Epidermal melanocyte (primary cell): ENCODE measurements around the gene ACTL7B.
"Not testable (repeated sequence)": the region's sequence is repeated elsewhere in the genome, so short reads cannot be mapped to it uniquely, and the experiment has no call there.

Source experiments
- DNase-seq: peaks from one replicate; pipeline ENCODE4 v3.0.0; 2011; ENCODE audit warnings: low spot score; ENCODE audit not compliant: insufficient read length

The ACTL7B gene, protein sequence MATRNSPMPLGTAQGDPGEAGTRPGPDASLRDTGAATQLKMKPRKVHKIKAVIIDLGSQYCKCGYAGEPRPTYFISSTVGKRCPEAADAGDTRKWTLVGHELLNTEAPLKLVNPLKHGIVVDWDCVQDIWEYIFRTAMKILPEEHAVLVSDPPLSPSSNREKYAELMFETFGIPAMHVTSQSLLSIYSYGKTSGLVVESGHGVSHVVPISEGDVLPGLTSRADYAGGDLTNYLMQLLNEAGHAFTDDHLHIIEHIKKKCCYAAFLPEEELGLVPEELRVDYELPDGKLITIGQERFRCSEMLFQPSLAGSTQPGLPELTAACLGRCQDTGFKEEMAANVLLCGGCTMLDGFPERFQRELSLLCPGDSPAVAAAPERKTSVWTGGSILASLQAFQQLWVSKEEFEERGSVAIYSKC

DNA sequence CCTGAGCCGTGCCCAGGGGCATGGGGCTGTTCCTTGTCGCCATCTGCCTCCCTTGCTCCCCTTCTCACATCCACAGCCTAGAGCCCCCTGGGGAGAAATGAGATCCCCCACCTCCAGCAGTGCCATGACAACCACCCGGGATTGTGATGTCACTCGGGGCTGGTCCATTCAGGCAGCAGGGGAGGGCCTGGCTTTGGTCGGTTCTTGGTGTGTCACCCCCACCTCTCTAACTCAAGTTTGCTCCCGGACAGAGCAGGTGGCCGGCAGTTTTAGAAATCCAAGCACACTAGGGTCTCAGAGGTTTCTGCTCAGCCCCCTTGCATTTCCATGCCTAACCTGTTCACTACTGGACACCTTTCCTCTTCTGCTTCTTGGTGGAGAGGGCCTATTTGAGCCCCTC lies at the start of gene ACTL7B:
Gene ACTL7B, minus strand, starts transcription at position 99 of the 400 bp plus-strand sequence. Its CDS starts 56 bp downstream, at position 43.
- DNase-seq = no peak

DNA sequence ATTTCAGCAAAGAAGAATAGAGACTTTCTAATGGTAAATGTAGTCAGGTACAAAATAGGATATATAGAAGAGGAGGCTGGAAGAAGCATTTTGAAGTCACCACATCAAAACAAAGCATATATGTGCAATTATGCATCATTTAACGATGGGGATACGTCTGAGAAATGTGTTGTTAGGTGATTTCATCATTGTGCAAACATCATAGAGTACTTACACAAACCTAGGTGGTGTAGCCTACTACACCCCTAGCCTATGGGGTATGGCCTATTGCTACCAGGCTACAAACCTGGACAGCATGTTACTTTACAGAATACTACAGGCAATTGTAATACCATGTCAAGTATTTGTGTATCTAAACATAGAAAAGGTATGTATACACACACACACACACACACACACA lies 49.7 kb upstream of the ACTL7B start:
- DNase-seq = no peak

DNA sequence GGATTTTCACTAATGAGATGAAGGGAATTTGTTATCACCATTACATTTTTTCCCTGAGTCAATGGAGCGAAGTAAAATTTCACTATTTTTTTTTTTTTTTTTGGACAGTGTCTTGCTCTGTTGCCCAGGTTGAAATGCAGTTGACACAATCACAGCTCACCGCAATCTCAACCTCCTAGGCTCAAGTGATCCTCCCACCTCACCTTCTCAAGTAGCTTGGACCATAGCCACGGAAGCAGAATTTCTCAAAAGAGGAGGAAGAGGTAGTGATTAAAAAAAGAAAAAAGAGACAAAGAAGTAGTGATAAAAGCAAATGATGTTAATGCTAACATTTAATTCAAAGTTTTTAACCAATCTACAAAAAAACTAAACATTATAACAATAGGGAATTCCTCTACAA lies 48.4 kb upstream of the ACTL7B start:
- no peak for DNase-seq

DNA sequence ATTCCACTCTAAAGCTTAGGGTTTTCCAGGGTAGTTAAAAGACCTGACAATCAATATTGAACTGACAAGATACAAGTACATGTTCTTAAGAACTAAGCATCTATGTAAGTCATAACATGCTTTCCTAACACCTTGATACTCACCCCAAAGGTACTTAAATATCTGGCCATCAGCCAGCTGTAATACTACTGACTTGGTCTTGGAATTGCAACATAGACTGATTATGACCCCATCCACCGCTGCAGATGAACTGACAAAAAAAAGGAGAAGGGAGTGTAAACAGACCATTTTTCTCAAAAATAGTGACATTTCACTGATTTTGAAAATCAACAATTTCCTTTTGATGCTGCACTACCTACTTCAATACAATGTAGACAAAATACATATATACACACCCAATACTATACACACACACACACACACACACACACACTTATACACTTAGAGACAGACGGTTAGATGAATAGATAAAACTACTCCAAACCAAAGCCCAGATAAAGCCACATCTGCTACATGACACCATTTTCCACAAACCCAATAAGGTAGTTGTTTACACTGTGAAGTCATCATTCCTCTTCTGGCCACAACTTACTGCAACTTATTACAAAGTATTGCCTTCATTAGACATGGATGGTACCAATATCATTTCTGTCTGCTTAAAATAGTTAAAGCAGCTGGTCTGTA lies 47.8 kb upstream of the ACTL7B start:
- DNase-seq = no peak

DNA sequence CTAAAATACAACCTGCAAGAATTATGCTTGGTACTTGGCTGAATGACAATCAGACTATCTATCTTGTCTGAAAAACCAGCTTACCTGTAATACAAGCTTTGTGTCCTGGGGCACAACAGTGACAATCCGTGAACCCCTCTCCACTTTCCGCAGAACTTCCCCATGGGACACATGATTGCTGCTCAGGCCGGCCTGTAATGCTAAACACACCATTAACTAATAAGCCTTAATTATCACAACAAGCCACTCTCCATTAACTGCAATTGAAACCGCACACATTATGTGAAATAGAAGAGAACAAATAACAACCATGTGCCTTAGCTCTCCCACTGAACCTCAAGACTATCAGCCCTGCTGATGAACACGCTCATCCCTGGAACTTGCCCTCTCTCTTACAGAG lies 44.4 kb upstream of the ACTL7B start:
- DNase-seq = no peak

DNA sequence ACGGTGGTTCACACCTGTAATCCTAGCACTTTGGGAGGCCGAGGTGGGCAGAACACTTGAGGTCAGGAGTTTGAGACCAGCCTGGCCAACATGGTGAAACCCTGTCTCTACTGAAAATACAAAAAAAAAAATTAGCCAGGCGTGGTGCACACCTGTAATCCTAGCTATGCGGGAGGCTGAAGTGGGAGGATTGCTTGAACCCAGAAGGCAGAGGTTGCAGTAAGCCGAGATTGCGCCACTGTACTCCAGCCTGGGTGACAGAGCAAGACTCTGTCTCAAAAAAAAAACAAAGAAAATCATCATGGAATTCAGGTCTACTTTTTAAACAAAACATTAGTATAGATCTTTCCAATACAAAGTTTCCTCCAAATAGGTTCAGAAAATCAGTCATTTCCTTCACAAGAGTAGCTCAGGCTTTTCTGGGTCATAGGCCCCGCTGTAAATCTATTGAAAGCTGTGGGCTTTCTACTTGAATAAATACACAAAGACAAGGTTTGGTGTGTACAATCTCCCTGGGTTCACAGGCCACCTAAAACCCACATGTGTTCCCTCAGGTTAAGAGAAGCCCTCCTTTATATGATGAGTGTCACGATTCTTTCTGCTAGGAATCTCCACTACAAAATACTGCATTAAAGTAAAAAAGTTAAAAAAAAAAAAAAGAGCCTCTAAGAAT lies 43.4 kb upstream of the ACTL7B start:
- not testable (repeated sequence) for DNase-seq

DNA sequence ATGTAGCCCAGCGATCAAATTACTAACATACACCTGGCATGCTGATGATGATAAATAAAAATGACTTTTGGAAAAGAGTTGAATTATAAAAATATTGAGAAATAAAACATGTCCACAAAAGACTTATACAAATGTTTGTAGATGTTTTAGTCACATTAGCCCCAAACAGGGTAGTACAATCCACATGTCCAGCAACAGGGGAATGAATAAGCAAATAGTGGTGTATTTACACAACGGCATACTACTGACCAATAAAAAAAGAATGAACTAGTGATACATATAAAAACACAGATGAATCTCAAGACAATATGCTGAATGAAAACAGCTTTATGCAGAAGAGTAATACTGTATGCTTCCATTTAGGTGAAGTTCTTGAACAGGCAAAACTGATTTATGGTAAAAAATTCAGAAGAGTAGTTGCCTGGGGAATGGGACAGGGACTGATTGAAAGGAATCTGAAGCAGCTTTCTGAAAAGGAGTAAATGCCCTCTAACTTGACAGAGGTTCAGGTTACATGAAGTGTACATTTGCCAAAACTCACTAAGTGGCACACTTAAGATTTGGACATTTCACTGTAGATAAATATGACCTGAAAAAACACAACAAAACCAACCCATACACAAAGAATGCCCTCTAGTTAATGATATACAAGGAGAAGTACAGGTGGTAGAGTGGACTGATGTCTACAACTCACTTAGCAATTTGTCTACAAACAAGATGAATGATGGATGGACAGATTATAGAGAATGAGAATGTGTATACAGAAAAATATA lies 41.7 kb upstream of the ACTL7B start:
- no peak for DNase-seq

DNA sequence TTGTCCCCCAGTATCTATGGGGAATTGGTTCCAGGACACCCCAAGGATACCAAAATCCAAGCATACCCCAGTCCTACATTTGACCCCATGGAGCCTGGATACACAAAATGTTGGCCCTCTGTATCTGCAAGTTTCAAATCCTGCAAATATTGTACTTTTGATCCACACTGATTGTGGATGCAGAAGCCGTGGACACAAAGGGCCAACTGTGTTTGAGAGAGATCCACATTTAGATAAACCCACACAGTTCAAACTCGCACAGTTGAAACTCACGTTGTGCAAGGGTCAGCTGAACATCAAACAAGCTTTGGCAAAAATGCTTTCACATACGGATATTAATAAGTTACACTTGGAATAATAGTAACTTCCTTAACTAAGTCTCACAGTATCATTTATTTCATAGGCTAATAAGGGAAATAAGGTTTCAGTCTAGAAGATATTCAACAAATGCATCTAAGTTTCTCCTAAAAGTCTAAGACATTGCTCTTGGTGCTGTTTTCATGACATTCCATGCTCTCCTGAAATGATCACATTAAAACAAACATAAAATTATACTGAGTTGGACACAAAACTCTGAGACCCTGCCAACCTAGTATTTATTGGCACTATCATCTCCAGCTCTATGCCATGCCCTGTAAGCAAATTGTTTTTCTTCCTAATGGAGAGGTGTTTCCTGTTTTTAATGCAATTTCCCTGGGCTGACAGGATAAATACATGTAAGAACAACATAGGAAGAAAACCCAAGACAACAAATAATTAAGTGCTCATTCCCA lies 38.6 kb upstream of the ACTL7B start:
- DNase-seq = no peak

DNA sequence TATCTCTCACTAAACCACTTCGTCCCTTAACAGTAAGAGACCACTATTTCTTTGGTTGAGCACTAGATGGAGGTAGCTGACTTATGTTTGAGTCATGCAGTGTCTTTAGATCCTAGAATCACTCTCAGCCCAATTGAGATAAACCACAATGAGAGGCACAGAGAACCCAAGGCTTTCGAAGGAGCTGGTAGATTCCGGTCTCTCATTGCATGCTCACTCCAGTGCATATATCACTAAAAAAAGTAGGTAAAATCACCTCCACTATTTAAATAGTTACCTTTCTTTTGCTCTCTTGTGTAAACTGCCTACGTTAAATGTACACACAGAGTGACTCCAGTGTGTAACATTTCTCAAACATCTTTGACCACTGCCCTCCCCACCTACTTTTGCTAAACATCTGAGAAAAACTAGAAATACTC lies 33.9 kb upstream of the ACTL7B start:
- DNase-seq = no peak

DNA sequence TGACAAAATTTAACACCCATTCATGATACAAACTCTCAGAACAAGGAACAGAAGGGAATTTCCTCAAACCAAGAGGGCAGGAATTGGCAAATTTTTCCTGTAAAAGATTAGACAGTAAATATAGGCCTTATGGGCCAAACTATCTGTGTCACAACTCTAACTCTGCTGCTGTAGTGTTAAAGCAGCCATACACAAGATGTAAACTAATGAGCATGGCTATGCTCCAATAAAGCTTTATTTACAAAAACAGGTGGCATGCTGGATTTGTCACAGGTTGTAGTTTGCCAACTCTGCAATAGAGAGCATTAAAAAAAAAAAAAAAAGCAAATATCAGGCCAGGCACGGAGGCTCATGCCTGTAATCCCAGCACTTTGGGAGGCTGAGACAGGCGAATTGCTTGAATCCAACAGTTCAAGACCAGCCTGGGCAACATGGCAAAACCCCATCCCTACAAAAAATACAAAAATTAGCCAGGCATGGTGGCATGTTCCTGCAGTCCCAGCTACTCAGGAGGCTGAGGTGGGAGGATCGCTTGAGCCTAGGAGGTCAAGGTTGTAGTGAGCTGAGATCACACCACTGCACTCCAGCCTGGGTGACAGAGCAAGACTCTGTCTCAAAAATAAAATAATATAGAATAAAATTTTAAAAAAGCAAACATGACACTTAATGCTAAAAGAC lies 30.9 kb upstream of the ACTL7B start:
- DNase-seq = not testable (repeated sequence)

DNA sequence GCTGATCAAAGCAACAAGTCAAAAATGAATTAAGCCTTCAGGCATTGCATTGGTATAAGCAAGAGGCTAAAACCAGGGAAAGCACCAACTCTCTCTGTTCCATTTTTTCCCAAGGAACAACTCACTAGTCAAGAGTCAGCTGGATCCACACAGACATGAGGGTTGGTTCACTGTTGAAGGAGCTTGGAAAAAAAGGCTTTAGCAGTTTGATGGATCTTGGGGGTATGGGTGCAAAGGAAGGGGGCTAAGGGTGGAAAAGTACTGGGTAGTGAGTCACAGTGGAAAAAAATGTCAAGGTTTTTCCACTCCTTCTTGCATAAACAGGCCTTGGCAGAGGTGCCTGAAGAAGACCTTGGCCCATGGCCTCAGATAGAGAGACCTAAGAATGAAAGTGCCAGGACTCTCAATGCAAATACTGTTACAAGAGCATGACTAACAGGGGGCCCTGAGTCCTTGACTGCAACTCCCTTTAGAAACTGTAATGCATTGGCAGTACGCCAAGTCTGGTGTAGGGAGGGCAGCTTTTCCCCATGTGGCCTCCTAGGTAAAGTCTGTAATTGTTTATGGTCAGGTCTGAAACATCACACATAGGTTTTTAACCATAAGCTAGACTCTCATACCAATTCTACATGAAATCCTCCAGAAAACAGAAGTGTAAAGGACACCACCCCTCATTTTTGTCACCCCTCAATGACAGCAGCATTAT lies 30.0 kb upstream of the ACTL7B start:
- DNase-seq = no peak

DNA sequence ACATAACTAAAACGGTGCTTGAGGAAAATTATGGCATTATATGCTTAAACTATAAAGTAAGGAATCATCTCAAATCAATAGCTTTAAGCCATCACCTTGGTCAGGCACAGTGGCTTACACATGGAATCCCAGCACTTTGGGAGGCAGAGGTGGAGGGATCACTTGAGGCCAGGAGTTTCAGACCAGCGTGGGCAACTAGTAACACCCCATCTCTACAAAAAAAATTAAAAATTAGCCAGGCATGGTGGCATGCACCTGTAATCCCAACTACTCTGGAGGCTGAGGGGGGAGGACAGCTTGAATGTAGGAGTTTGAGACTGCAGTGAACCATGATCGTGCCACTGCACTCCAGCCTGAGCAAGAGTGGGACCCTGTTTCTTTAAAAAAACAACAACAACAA lies 28.9 kb upstream of the ACTL7B start:
- no peak for DNase-seq

DNA sequence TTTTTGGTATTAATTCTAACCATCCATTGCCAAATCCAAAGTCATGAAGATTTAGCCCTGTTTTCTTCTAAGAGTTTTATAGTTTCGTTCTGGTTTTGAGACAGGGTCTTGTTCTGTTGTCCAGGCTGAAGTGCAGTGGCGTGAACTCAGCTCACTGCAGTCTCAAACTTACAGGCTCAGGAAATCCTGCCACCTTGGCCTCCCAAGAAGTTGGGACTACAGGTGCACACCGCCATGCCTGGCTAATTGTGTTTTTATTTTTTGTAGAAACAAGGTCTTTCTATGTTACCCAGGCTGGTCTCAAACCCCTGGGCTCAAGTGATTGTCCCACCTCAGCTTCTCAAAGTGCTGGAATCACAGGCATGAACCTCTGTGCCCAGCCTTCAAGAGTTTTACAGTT lies 27.3 kb upstream of the ACTL7B start:
- DNase-seq = no peak

DNA sequence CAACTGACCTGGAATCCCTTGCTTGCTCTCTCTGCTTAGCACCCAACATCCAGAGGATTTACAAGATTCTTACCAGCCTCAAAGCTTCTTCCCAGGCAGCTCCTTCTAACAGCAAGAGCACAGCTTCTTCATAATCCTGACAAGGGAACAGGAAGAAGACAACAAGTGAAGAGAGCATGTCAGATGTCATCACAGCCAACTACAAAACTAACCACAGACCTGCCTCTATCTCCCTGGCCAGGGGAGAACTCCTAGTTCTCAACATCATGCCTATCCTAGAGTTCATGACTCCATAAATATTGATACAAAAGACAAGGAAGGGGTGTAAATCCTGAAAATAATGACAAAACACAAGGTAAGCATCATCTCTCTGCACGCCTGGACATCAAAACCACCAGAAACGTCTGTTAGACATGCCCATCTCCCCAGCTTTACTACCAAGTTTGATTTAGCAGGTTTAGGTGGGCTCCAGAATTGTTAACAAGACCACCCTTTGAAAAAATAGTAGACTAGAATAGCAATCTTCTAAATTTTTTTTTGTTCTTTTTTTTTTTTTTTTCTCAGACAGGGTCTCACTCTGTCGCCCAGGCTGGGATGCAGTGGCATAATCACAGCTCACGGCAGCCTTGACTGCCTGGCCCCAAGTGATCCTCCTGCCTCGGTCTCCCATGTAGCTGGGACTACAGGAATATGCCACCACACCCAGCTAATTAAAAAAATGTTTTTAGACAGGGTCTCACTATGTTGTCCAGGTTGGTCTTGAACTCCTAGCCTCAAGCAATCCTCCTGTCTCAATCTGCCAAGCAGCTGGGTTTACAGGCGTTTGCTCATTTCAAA lies 26.5 kb upstream of the ACTL7B start:
- DNase-seq = no peak

DNA sequence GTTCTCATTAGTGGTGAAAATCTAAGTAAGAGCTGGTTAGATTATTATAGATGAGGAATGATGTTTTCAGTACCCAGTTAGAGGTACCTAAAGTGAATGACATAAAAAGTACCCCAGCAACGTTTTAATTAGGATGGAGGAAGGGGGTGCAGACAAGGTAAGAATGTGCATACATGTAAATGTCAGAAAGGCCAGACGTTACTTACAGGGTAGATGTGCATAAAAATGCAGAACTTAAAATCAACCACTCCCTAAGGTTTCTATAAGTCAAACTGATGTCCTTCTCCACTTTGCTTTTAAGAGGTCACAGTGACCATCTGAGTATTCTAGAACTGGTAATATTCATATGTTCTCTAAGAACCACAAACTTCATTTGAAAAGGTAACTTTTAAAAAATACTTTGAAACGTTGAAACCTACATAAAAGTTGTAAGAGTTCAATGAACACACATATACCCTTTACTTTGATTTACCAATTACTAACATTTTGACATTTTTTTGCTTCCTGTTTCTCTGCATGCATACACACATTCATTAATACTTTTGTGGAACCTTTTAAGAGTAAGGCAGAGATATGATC lies 25.0 kb upstream of the ACTL7B start:
- no peak for DNase-seq

DNA sequence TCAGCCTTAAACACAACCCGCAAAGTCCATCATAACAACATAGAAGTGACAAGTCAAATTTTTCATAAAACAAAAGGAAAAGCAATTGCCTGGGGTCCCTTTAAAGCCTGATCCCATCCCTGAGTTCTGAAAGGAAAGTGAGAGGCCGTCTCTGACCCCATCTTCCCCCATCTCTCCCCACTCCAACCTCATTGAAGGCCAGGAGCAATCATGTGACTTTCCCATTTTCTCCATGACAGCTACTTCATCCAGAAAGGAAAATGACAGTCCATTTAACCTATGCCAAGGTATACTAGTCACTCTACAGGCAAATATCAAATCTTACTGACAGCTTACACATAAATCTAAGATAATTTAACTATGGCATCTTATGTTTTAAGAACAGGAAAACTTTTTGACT lies 21.7 kb upstream of the ACTL7B start:
- DNase-seq = no peak

DNA sequence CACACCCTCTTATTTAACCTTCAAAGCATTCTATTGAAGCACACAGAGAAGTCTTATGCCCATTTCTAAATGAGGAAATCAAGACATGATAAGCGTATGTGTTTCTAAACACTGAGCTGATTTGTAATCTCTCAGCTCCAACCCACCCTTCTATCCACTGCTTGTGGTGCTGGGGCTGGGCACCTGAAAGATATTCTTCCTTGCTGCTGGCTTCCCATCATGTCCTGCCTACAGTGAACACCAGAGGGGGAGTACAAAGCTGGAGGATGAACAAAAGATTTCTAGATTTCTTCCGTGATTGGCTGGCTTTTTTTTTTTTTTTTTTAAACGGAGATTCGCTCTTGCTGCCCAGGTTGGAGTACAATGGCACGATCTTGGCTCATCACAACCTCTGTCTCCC lies 20.6 kb upstream of the ACTL7B start:
- no peak for DNase-seq

DNA sequence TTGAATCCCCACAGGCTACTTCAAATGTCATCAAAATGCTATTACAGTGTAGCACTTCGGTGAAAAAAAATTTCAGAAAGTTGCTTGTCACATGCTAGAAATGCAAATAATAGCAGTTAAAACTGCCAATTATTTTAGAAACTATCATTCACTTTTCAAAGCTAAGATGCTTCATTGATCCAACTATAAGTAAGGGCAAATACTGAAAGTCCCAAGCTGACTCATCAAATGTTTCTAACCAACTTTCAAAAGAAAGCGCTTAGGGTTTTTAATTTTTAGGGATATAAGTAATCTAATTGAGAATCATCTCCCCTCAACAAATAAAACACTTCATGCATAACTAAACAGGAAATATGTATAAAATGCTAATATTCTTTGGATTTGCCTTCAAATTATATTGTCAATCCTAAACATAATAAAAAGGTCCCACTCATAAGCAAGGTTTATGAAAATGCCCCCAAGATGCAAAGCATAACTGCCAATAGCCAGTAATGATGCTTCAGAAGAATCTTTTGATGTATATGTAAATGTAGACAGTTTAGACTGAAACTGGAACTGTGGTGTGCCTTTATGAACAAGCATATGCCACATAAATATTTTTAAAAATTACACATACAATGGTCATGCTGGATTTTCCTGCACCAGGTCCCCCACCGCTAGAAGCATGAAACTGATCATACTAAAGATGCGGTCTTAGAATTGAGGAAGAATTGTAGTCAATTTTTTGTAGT lies 18.4 kb upstream of the ACTL7B start:
- no peak for DNase-seq
